Gastroesophageal sphincter (tissue), 3 donors: Measurements from ENCODE around the gene NELFB.

Experiments
- CTCF ChIP-seq, 4 experiments: fragments of 200-600 bp in 2 of 4; fragments of 450-650 bp in 2 of 4; sonication (generic) in 1 of 4; IDR thresholded peaks; one replicate each; pipeline ENCODE4 v1.5.1; 2017 to 2019; ENCODE audit warnings: antibody characterized with exemption in 4 of 4, mild to moderate bottlenecking in 2 of 4, moderate library complexity in 2 of 4
- POLR2AphosphoS5 ChIP-seq: sonication (generic); formaldehyde crosslinking; IDR thresholded peaks from one replicate; pipeline ENCODE4 v1.6.1; 2017; ENCODE audit warnings: antibody characterized with exemption

GRCh38 chr9:137304383-137305059 is 49.4 kb downstream of the NELFB start:
- TF ChIP-seq CTCF (IDR thresholded peaks at IDR 0.05) (no peak), POLR2AphosphoS5 (no peak)
